T-helper 1 cell treated with Interleukin-12 subunit alpha and Interleukin-12 subunit beta and Interleukin-4 antibody, amounts not matched to agents 30 μg/mL and 1 μg/mL, for 36 hours (primary cell): ENCODE results near the gene APBB2.
A peak's percentile ranks its signal among the peaks of the same experiment; 100 is the strongest.
"Not testable (repeated sequence)": the region's sequence is repeated elsewhere in the genome, so short reads cannot be mapped to it uniquely, and the experiment has no call there.

Experiments used
- H3K27ac Mint-ChIP-seq: one replicate; pipeline ENCODE4 v1.8.0; 2021; ENCODE audit warnings: mild to moderate bottlenecking, mixed read lengths
- H3K27me3 Mint-ChIP-seq: one replicate; pipeline ENCODE4 v1.8.0; 2021; ENCODE audit warnings: low read depth, mixed read lengths
- H3K36me3 Mint-ChIP-seq: one replicate; pipeline ENCODE4 v1.8.0; 2021; ENCODE audit warnings: low read depth, mixed read lengths
- H3K4me1 Mint-ChIP-seq: one replicate; pipeline ENCODE4 v1.8.0; 2021; ENCODE audit warnings: low read depth, mixed read lengths
- H3K4me3 Mint-ChIP-seq: one replicate; pipeline ENCODE4 v1.8.0; 2021; ENCODE audit warnings: mild to moderate bottlenecking, moderate library complexity, mixed read lengths
- H3K9me3 Mint-ChIP-seq: one replicate; pipeline ENCODE4 v1.8.0; 2021; ENCODE audit warnings: mixed read lengths

APBB2 gene

GRCh38 chr4:40900531-40900930 lies 313.8 kb downstream of the APBB2 start:
- H3K27ac Mint-ChIP-seq, H3K36me3 Mint-ChIP-seq, H3K27me3 Mint-ChIP-seq, H3K4me3 Mint-ChIP-seq, H3K9me3 Mint-ChIP-seq, H3K4me1 Mint-ChIP-seq: not testable (repeated sequence)

DNA sequence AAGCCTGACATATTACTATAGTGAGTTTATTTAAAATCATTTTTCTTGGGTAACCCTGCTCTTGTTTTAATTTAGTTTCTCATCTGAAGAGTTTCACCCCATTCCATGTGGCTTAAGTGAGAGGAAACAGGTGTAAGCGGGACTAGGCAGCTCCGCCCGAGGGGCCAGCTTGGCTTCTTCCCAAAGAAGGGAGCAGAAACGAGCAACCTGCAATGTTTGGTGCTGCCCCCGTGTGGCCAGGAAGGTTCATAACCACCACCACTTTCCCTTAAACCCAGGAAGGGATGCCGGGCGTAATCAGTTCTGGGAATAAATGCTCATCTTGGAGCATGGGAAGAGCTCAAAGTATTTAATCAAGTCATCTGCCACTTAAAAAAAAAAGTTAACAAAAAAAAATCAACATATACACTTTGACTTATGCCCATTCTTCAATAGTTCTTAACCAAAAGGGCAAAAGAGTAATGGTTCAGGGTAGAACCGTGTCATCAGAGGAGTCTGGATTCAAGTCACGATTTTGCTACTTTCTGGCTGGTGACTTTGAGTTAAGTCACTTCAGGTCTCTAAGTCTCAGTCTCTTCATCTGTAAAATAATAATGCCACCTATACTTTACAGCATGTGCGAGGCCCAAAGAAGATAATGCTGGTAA lies 316.7 kb downstream of the APBB2 start:
- Mint-ChIP-seq H3K4me1 (peaks cover 6% of the 10 kb centered on the region), H3K36me3 (no peaks in the 10 kb centered on the region), H3K27me3 (no peaks in the 10 kb centered on the region), H3K27ac (no peak overlapping the region), H3K9me3 (no peaks in the 10 kb centered on the region), H3K4me3 (peak overlapping the region; percentile 75)

DNA sequence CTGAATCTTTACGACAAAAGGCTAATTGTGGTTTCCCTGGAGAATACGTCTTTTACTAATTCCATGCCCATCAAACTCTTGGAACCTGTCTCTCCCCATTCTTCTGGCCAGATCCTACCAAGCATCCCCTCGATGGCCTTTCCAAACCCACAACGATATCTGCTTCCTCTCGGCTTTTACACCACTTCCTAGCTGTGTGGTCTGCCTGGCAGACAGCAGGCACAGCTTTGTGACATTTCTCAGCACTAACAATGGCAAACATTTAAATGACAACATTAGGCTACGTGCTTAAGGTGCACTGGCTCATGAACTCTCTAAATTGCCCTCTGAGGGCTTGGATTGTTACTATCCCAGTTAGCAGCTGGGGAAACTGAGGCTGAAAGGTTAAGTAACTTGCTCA lies 323.6 kb downstream of the APBB2 start:
- H3K4me3 Mint-ChIP-seq: no peak overlapping the region
- H3K36me3 Mint-ChIP-seq: no peaks in the 10 kb centered on the region
- no peaks in the 10 kb centered on the region for H3K9me3 Mint-ChIP-seq
- H3K27ac Mint-ChIP-seq: no peak overlapping the region
- H3K4me1 Mint-ChIP-seq: peaks cover 7% of the 10 kb centered on the region
- H3K27me3 Mint-ChIP-seq: no peaks in the 10 kb centered on the region

DNA sequence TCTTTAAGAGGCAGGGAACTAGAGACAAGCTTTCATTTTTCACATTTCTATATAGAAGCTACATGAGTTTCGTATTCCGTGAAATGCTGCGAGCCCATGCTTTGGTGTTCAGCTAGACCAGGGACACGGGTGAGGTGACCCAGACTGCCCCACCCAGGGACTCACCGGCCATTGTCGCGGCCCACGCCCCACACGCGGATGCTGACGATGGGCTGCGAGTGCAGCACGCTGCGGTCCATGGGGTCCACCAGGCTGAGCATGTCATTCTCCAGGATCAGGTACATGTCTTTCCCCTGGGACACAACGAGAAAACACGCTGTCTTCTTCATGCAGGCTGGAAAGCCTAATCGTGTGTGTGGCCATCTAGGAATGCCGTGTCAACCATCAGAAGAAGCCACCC lies 324.1 kb downstream of the APBB2 start:
- Mint-ChIP-seq H3K4me3 (no peak overlapping the region), H3K27me3 (no peaks in the 10 kb centered on the region), H3K4me1 (peaks cover 7% of the 10 kb centered on the region), H3K36me3 (no peaks in the 10 kb centered on the region), H3K27ac (no peak overlapping the region), H3K9me3 (no peaks in the 10 kb centered on the region)

DNA sequence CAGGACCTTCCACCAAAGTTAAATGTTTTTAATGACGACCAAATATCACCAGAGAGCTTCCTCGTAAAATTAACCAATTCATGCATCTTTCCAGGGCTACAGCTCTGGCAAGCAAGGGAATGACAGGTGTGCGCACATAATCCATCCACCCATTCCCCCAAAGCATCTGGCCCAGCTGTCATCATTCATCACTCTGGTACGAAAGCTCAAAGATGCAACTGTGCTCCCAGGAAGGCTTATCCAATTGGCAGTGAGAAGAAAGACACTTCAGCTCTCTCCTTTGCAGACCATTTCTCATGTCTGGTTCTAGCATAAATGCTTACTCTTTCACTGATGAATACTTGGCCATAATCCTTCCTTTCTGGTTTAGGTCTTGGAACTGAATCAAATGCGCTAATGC lies 325.4 kb downstream of the APBB2 start:
- Mint-ChIP-seq H3K36me3 (no peaks in the 10 kb centered on the region), H3K4me3 (no peak overlapping the region), H3K27ac (no peak overlapping the region), H3K27me3 (peaks cover 3% of the 10 kb centered on the region), H3K4me1 (peaks cover 7% of the 10 kb centered on the region), H3K9me3 (no peaks in the 10 kb centered on the region)

DNA sequence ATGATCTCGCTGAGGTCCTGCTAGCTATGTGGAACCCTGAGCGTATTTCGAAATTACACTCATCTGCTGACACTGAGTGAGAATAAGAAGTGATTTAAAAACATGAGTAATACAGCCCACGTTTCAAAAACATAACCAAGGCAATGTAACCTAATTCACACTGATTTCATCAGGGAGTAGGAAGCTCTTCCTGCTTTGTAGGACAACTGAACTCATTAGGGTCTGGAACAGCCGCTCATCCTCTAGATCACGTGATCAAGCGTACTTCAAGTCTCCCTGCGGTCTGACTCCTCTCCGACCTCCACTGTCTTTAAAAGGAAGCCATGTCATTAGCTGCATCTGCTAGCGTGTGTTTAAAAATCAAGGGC lies 326.6 kb downstream of the APBB2 start:
- peaks cover 7% of the 10 kb centered on the region for H3K4me1 Mint-ChIP-seq

DNA sequence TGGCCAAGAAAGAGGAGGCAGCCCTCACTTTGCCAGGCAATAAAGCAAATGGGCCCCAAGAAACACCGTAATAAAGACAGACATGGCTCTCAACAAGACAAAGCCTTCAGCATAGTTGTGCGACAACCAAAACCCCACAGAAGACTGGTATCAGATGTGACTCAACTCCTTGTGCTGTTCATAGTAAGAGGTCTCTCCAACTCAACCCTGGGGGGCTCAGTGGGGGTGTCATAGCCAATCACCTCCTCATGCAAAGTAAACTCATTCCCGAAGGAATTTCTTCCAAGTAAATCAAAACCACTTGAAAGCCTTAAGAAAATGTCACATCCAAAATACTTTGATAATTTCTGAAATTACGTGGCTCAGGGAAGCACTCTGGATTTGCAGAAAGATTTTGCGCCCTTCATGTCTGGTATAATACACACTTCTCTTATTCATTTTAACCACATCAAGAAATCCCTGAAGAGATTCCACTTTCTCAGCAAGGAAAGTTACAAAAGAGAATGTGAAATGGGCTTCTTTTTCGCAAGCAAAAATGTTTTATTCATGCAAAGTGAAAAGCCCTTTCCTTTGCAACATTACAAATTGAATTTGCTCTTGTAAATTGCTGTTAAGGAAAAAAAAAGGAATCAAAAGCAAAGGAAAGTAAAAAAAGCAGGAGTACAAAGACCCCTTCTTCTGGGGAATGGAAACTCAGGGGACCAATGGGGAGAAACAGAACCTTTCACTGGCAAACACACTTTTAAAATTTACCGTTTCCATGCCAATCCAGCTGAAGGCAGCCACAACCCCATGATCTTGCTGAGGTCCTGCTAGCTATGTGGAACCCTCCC lies 327.2 kb downstream of the APBB2 start:
- Mint-ChIP-seq H3K4me1 (peaks cover 7% of the 10 kb centered on the region), H3K9me3 (no peaks in the 10 kb centered on the region), H3K4me3 (no peak overlapping the region), H3K27ac (no peak overlapping the region), H3K27me3 (peaks cover 6% of the 10 kb centered on the region), H3K36me3 (no peaks in the 10 kb centered on the region)

More for the DNA sequence above, 326.6 kb downstream of the APBB2 start:
- Mint-ChIP-seq H3K4me3 (no peak overlapping the region), H3K27me3 (peaks cover 6% of the 10 kb centered on the region), H3K9me3 (no peaks in the 10 kb centered on the region), H3K27ac (no peak overlapping the region), H3K36me3 (no peaks in the 10 kb centered on the region)

DNA sequence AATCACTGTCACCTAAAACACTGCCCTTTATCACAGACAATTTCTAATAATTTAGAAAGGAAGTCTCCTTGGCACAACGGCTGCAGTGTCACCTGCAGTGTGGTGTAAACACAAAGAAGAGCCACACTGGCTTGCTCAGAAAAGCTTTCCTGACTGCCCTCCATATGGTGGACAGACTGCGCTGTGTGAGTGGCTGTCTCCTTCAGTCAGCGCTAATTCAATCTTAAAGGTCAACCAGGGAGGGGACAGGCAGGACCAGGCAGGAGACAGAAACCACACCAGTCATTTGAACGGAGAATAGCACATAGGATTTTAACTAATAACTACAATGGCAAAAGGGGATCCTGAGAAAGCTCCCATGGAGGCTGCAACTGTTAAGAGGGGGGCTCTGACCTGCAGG lies 332.5 kb downstream of the APBB2 start:
- no peak overlapping the region for H3K27ac Mint-ChIP-seq
- no peaks in the 10 kb centered on the region for H3K9me3 Mint-ChIP-seq
- H3K4me3 Mint-ChIP-seq: no peak overlapping the region
- H3K4me1 Mint-ChIP-seq: no peaks in the 10 kb centered on the region
- H3K36me3 Mint-ChIP-seq: no peaks in the 10 kb centered on the region
- H3K27me3 Mint-ChIP-seq: peaks cover 11% of the 10 kb centered on the region

DNA sequence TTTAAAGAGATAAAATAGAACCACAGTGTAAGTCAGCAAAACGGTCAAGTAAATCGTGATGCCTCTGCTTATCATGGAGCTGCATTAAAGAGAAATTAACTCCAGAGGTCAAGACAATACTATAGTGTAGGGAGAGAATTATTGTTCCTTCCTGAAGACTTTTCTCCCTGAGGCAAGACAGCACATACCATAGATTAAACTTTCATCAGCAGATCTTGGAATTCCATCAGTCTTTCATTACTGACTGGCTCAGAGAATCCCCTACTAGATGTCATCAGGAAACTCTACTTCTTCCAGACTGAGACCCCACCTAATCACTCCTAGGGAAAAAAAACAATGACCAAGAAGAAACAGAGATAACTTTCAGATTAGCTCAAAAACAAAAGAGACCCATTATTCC lies 333.2 kb downstream of the APBB2 start:
- Mint-ChIP-seq H3K27ac (no peak overlapping the region), H3K9me3 (no peaks in the 10 kb centered on the region), H3K27me3 (peaks cover 12% of the 10 kb centered on the region), H3K4me3 (no peak overlapping the region), H3K4me1 (no peaks in the 10 kb centered on the region), H3K36me3 (no peaks in the 10 kb centered on the region)

- Mint-ChIP-seq H3K36me3 (no peaks in the 10 kb centered on the region), H3K27ac (no peak overlapping the region), H3K9me3 (no peaks in the 10 kb centered on the region), H3K4me3 (no peak overlapping the region), H3K4me1 (no peaks in the 10 kb centered on the region), H3K27me3 (peaks cover 7% of the 10 kb centered on the region)
Observed at GRCh38 chr4:40878548-40879055, 335.7 kb downstream of the APBB2 start.

DNA sequence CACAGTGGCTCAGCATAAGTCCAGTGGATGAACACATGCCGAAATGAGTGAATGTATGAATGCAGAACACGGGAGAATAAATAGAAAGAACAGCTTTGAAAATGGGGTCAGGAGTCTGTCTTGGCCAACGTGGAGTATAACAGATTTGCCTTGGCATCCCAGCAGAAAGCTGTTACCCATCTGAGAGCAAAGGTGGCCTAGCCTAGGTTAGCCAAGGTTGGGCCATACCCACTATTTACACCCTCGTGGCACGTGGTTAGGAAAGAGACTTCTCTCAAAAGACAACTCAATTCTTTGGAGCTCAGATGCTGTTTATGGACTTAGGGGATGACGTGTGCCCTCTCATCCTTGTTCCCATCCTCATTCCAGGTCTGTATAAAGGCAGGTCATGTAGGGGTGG lies 337.3 kb downstream of the APBB2 start:
- Mint-ChIP-seq H3K27me3 (peaks cover 17% of the 10 kb centered on the region), H3K36me3 (no peaks in the 10 kb centered on the region), H3K9me3 (no peaks in the 10 kb centered on the region), H3K4me1 (no peaks in the 10 kb centered on the region), H3K27ac (no peak overlapping the region), H3K4me3 (no peak overlapping the region)

DNA sequence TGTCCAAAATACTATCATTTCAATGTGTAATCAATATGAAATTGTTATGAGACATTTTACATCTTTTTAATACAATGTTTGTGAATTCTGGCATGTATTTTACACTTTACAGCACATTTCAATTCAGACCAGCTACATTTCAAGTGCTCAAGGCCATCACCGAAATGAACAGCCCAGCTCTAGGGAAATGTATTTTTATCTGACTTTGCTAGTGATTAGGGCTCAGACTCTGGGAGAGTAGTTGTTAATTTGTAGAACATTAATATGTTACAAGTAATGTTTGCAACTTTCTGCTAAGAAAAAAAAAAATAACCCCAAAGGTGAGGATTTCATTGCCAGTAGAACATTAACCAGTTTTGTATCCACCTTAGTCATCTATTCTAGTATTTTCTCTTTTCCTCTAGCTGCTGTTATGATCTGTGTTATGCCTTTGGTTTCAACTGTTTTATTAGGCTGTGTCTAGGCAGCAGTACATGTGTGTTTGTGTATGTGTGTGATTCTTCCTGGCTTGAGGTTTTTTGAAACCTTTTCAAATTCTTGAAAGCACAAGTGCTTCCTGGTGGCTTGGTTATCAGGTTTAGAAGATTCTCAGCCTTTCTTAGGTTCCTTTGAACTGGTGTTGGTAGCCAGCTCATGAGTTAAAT lies 338.7 kb downstream of the APBB2 start:
- Mint-ChIP-seq H3K27ac (no peak overlapping the region), H3K36me3 (no peaks in the 10 kb centered on the region), H3K9me3 (no peaks in the 10 kb centered on the region), H3K27me3 (peaks cover 23% of the 10 kb centered on the region), H3K4me3 (no peak overlapping the region), H3K4me1 (no peaks in the 10 kb centered on the region)

DNA sequence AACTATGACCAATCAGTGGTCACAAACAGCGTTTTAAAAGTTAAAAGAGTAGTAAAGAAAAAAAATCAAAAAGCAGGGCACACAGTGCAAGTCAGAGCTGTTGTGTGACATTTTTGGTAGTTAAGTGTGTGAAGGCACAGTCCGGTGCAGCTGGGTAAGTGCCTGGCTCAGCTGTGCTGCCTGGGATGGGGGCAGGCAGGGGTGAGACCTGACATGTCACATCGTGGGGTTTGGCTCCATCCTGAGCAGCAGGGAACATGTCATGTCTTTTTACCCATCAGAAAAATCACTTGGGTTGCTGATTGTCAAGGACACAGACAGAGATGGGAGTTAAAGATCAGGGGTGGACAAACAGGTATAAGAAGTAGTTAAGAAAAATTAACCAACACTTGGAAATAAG lies 339.4 kb downstream of the APBB2 start:
- peaks cover 27% of the 10 kb centered on the region for H3K27me3 Mint-ChIP-seq
- H3K4me1 Mint-ChIP-seq: no peaks in the 10 kb centered on the region
- no peaks in the 10 kb centered on the region for H3K36me3 Mint-ChIP-seq
- no peak overlapping the region for H3K27ac Mint-ChIP-seq
- no peaks in the 10 kb centered on the region for H3K9me3 Mint-ChIP-seq
- no peak overlapping the region for H3K4me3 Mint-ChIP-seq

DNA sequence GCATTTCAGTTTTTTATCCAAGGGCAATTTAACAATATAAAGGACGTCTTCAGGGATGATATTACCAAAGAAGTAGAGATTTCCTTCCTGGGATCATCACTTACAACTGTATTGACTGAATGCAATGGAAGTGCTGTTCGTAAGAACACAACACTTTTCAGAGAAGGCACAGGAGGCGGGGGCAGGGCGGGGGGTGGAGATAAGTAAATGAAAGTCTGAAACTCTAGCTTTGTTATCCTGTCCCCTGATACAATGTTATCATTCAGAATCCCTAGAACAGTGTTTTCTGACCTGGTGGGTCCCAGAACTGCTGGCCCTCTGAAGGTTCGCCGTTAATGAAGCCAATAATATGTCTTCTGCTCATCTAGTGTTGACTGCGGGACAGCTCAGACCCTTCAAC lies 340.0 kb downstream of the APBB2 start:
- no peak overlapping the region for H3K27ac Mint-ChIP-seq
- H3K4me3 Mint-ChIP-seq: no peak overlapping the region
- peaks cover 27% of the 10 kb centered on the region for H3K27me3 Mint-ChIP-seq
- H3K4me1 Mint-ChIP-seq: no peaks in the 10 kb centered on the region
- H3K36me3 Mint-ChIP-seq: no peaks in the 10 kb centered on the region
- no peaks in the 10 kb centered on the region for H3K9me3 Mint-ChIP-seq

GRCh38 chr4:40871695-40872250 lies 342.6 kb downstream of the APBB2 start:
- Mint-ChIP-seq H3K4me1 (no peaks in the 10 kb centered on the region), H3K27me3 (peaks cover 27% of the 10 kb centered on the region), H3K36me3 (no peaks in the 10 kb centered on the region), H3K4me3 (no peak overlapping the region), H3K9me3 (no peaks in the 10 kb centered on the region), H3K27ac (no peak overlapping the region)
